ENCODE data around the gene MBNL2.

The MBNL2 gene

GRCh38 chr13:97298816-97299215 is 76.7 kb downstream of the MBNL2 start:
- no peak for DNase-seq (ENCODE audit: low spot score)
- TF ChIP-seq, protein P1, sequence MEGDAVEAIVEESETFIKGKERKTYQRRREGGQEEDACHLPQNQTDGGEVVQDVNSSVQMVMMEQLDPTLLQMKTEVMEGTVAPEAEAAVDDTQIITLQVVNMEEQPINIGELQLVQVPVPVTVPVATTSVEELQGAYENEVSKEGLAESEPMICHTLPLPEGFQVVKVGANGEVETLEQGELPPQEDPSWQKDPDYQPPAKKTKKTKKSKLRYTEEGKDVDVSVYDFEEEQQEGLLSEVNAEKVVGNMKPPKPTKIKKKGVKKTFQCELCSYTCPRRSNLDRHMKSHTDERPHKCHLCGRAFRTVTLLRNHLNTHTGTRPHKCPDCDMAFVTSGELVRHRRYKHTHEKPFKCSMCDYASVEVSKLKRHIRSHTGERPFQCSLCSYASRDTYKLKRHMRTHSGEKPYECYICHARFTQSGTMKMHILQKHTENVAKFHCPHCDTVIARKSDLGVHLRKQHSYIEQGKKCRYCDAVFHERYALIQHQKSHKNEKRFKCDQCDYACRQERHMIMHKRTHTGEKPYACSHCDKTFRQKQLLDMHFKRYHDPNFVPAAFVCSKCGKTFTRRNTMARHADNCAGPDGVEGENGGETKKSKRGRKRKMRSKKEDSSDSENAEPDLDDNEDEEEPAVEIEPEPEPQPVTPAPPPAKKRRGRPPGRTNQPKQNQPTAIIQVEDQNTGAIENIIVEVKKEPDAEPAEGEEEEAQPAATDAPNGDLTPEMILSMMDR (IDR thresholded peaks at IDR 0.05; ENCODE audit: extremely low read depth, insufficient read depth, missing control alignments) = no peak
- in situ Hi-C loops (cut with MboI; ENCODE audit: low pct_unique_long_range_greater_than_20kb, low sequenced_read_pairs, unreplicated experiment) = no loop called here

DNA sequence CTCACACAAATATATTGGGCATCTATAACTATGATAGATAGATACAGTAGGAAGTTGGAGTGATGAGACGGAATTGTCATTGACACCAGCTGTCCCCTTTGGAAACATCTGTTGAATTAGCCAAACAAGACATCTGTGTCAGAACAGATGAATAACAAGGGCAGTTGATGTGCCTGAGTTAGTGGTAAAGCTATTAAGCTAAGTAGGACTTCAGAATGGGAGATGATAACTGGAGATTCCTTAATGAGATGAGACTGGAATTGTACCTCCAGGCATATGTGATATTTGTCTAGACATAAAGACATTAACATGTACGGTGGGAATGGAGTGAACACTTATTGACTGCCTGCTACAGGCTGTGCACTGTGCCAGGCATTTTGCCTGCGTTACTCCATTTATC is 78.7 kb downstream of the MBNL2 start:
- DNase-seq (ENCODE audit: low spot score) = no peak
- in situ Hi-C loops (cut with MboI; ENCODE audit: low pct_unique_long_range_greater_than_20kb, low sequenced_read_pairs, unreplicated experiment) = no loop called here
- TF ChIP-seq, protein P1 (IDR thresholded peaks at IDR 0.05; ENCODE audit: extremely low read depth, insufficient read depth, missing control alignments) = no peak

DNA sequence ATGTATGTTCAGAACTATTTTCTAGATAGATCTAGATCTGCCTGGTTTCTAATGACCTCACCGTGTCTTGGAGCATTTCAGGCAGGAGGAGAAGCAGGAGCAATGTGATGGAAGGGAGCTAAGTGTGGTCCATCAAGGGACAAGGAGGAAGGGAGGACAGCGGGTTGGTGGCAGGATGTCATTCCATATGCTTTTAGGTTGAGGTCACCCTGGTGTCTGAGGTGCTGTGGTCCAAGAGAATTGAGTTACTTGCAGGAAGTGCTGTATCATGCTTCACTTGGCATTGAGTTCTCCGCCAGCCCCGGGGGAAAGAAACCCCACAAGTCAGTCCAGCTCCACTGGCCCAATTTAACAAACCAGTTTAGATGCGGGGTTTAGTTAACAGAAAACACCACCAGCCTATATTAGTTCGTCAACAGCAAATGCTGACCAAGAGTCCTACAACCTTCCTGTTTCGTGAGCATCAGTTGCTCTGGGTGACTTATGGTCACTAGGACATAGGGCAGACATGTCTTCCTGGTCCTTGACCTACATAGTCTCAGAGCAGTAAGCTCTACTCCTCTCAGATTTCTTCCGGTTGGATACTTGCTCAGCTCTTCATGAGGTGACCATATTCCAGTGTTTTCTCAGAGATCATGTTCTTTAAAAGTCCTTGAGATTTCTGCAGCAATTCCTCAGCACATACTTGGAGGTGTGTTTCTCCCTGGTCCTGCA is 79.4 kb downstream of the MBNL2 start:
- in situ Hi-C loops (cut with MboI; ENCODE audit: low pct_unique_long_range_greater_than_20kb, low sequenced_read_pairs, unreplicated experiment) = no loop called here
- TF ChIP-seq, protein P1 (IDR thresholded peaks at IDR 0.05; ENCODE audit: extremely low read depth, insufficient read depth, missing control alignments) = no peak
- DNase-seq (ENCODE audit: low spot score) = no peak

DNA sequence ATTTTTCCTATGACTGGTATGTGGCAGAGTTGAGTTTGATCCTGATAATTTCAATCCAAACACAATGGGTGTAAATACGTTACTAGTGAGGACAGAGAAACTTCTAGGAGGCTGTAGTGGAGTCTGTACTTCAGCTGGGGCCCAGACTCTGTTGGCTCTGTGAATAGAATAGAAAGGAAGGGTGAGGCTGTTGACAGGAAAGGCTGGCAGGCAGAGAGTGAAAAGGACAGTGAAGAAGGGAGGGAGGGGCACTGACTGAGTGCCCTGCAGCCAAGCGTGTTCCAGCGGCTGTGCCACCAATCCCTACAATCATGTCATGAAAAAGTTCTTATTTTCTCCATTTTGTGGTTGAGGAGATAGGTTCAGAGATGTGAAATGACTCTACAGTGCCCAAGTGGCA is 80.5 kb downstream of the MBNL2 start:
- DNase-seq (ENCODE audit: low spot score) = no peak
- TF ChIP-seq, protein P1 (IDR thresholded peaks at IDR 0.05; ENCODE audit: extremely low read depth, insufficient read depth, missing control alignments) = no peak
- in situ Hi-C loops (cut with MboI; ENCODE audit: low pct_unique_long_range_greater_than_20kb, low sequenced_read_pairs, unreplicated experiment) = no loop called here

DNA sequence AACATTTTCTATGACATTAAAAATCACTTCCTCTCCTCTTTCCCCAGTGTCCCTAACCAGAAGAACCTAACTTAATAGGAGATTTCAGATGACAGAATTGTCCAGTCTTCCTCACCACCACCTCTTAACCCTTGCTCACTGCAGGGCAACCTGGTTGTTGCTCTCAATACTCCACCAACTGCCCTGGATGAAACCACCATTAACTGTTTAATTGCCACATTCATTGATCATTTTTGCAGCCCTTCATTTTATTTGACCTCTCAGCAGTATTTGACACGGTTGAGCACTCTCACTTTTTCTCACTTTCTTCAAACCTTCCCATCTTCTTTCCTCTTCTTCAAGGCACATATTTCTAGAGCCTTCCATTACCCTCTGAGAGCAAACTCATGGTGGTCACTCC is 84.0 kb downstream of the MBNL2 start:
- DNase-seq (ENCODE audit: low spot score) = no peak
- in situ Hi-C loops (cut with MboI; ENCODE audit: low pct_unique_long_range_greater_than_20kb, low sequenced_read_pairs, unreplicated experiment) = no loop called here
- TF ChIP-seq, protein P1 (IDR thresholded peaks at IDR 0.05; ENCODE audit: extremely low read depth, insufficient read depth, missing control alignments) = no peak

GRCh38 chr13:97306645-97307044 is 84.5 kb downstream of the MBNL2 start:
- DNase-seq (ENCODE audit: low spot score) = no peak
- in situ Hi-C loops (cut with MboI; ENCODE audit: low pct_unique_long_range_greater_than_20kb, low sequenced_read_pairs, unreplicated experiment) = no loop called here
- TF ChIP-seq, protein P1 (IDR thresholded peaks at IDR 0.05; ENCODE audit: extremely low read depth, insufficient read depth, missing control alignments) = no peak
